Esophagus (tissue), 2 donors: ENCODE results near the gene ZNF582. TPM values are rescaled to one million over a fixed set of nuclear protein-coding genes. Genes with fewer than 3 reads are reported as not detected.
"Not testable (repeated sequence)": the region's sequence is repeated elsewhere in the genome, so short reads cannot be mapped to it uniquely, and the experiment has no call there.

Source experiments
- H3K27ac ChIP-seq, 2 donors: one replicate each; pipeline ENCODE4 v1.5.1; 2013; ENCODE audit warnings: low read depth in 2 of 2, mild to moderate bottlenecking in 2 of 2, inconsistent platforms in 1 of 2, low read length in 1 of 2, moderate library complexity in 1 of 2
- H3K27me3 ChIP-seq, 2 donors: one replicate each; pipeline ENCODE4 v1.6.1; 2013; ENCODE audit warnings: low read length in 2 of 2, control low read depth in 1 of 2, mild to moderate bottlenecking in 1 of 2; ENCODE audit not compliant: insufficient read depth in 2 of 2, control insufficient read depth in 1 of 2
- H3K36me3 ChIP-seq, 2 donors: one replicate each; pipeline ENCODE4 v1.6.1; 2013; ENCODE audit warnings: low read length in 1 of 2; ENCODE audit not compliant: control insufficient read depth in 2 of 2, insufficient read depth in 2 of 2
- H3K4me1 ChIP-seq, 2 donors: one replicate each; pipeline ENCODE4 v1.6.1; 2013; ENCODE audit warnings: low read length in 1 of 2; ENCODE audit not compliant: control insufficient read depth in 2 of 2, insufficient read depth in 2 of 2
- H3K4me3 ChIP-seq, 2 donors: one replicate each; pipeline ENCODE4 v1.5.1; 2013; ENCODE audit warnings: low read length in 2 of 2, mild to moderate bottlenecking in 2 of 2, low read depth in 1 of 2, moderate library complexity in 1 of 2
- H3K9me3 ChIP-seq, 2 donors: one replicate each; pipeline ENCODE4 v1.6.1; 2013; ENCODE audit warnings: mild to moderate bottlenecking in 2 of 2, low read depth in 1 of 2, low read length in 1 of 2, moderate library complexity in 1 of 2; ENCODE audit not compliant: control insufficient read depth in 2 of 2, insufficient read depth in 1 of 2
- whole genome bisulfite sequencing, 2 donors: extraction: QIAGEN DNeasy Blood & Tissue Kit; methylation state at CpG; one replicate each; pipeline ENCODE4 v1.1.7; 2013; 5-methylcytosine and 5-hydroxymethylcytosine counted together
- polyA plus RNA-seq, 2 donors: library from polyadenylated mRNA; stranded (reverse); fragments of 200-250 nt; gene quantifications; one replicate each; pipeline ENCODE4 v1.2.3, GENCODE V29; 2013
- donor health status: healthy with polysubstance abuse.
- donor health status: Bipolar disorder and iron deficiency.

Gene ZNF582
- polyA plus RNA-seq, 2 donors, result 0.86 to 1.1 TPM

DNA sequence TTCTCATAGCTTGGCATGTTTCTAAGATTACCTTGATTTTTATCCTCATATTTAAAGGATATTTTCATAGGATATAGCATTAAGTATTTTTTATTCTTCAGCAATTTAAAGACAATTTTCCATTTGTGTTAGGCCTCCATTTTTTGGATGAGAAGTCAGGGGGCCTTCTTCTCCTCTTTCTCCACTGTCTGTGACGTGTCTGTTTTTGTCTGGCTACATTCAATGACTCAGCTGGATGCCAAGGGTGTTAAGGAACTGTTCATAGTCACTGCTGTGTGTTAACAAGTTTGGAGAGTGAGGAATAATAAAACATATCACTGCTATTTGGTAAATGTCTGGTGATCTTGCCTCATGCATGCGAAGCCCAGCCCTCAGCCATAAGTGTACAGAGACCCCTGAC is 36.4 kb downstream of the ZNF582 start:
- WGBS, 2 donors, result 80 to 88% methylated on average over 2 of the region's 2 CpGs
- H3K4me1 ChIP-seq, result no peaks in the 10 kb centered on the region
- H3K9me3 ChIP-seq, result peaks cover 3% of the 10 kb centered on the region in 2 donors
- no peaks in the 10 kb centered on the region for H3K36me3 ChIP-seq
- no peak overlapping the region for H3K27ac ChIP-seq
- no peak overlapping the region for H3K4me3 ChIP-seq
- H3K27me3 ChIP-seq, result no peaks in the 10 kb centered on the region

DNA sequence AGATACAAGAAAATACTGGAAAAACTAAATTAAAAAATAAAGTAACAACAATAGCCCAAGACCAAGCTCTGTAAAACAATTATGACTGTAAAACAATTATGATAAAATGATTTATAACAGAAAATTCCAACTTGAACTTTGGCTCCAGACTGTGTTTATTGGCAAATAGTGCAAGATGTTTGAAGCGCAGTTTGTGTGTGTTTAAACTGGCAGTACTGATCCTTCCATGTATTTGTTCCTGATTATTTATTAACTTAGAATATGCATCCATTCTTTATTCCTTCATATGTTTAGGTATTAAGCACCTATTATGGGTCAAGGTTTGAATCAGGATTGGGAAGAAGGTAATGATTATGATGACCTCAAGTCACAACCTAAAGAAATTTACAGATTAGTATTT is 37.8 kb downstream of the ZNF582 start:
- Histone ChIP-seq H3K27ac (no peak overlapping the region), H3K4me3 (no peak overlapping the region), H3K4me1 (no peaks in the 10 kb centered on the region), H3K36me3 (no peaks in the 10 kb centered on the region), H3K9me3 (no peaks in the 10 kb centered on the region), H3K27me3 (no peaks in the 10 kb centered on the region)
- WGBS, 2 donors, result 60 to 84% methylated on average over 1 of the region's 1 CpG

DNA sequence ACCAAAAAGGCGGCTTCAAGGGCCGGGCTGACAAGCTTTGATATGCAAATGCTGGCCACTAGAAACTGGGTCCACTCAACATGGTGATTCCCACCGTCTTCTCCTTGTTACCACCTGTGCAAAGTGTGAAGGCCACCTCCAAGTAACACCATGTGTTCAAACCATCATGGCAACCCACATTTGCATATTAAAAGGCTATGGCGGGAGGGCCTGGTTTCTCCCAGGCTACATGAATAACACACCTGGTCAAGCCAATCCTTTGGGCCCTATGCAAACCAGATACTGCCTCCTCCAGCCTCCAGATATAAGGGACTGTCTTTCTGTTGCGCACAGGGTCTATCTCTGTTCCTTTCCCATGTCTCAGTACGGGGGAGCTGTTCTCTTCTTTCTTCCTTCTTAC is 42.1 kb downstream of the ZNF582 start:
- H3K27me3 ChIP-seq, result no peaks in the 10 kb centered on the region
- H3K4me1 ChIP-seq, result no peaks in the 10 kb centered on the region
- no peak overlapping the region for H3K27ac ChIP-seq
- no peak overlapping the region for H3K4me3 ChIP-seq
- no peaks in the 10 kb centered on the region for H3K9me3 ChIP-seq
- no peaks in the 10 kb centered on the region for H3K36me3 ChIP-seq
- 76 to 79% methylated on average over 6 of the region's 6 CpGs for WGBS, 2 donors

DNA sequence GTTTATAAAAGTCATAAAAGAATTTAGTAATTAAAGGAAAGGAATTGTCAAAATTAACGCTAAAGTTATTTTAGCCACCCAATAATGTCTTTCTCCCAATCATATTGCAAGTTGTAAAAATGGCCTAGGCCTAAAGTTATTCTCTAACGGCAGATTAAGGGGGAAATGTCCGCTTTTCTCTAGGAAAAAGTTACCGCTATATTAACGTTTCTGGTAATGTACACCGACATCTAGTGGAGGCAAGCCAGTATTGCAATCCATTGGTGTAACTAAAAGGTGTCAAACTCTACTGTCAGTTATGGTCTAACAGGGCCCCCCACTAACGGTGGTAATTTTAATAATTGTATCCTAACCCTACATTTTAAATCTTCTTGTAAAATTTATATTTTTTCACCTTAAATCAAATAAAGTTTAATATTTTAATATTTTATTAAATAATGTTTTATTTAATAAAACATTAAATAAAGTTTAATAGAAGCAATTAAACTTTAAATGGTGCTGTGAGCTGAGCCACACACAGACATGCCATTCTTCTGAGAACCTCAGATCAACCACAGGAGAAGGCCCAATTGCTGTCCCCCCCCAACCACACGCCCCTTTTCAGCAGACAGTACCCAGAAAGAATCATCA is 42.8 kb downstream of the ZNF582 start:
- no peaks in the 10 kb centered on the region for H3K36me3 ChIP-seq
- WGBS, 2 donors, result 17 to 19% methylated on average over 8 of the region's 8 CpGs

DNA sequence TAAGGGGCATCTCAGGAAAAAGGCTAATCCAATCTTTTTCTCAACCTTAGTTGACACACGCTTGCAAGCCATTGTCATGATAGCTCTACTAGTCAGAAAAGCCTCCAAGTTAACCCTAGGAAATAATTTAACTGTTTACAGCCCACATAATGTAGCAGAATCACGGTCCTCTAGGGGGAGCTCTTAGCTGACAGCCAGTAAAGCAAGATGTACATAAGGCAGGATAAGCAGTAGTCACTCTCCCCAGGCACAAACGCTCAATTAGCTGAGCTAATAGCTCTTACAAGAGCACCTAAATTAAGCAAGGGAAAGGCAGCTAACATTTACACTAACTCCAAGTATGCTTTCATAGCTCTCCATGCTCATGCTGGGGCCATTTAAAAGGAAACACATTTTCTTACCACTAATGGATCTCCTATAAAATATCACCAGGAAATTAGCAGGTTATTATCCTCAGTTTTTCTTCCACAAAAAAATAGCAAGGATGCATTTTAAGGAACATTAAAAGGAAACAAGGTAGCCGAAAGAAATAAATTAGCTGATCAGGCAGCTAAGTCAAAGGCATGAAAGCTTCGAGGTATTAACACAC is 45.0 kb downstream of the ZNF582 start:
- H3K4me1 ChIP-seq, result no peaks in the 10 kb centered on the region
- H3K9me3 ChIP-seq, result no peaks in the 10 kb centered on the region
- H3K36me3 ChIP-seq, result no peaks in the 10 kb centered on the region
- no peak overlapping the region for H3K4me3 ChIP-seq
- H3K27me3 ChIP-seq, result no peaks in the 10 kb centered on the region
- no peak overlapping the region for H3K27ac ChIP-seq
- 61 to 64% methylated on average over 5 of the region's 5 CpGs for WGBS, 2 donors

More for the DNA sequence above, 42.8 kb downstream of the ZNF582 start:
- no peak overlapping the region for H3K27ac ChIP-seq
- H3K4me3 ChIP-seq, result no peak overlapping the region
- H3K9me3 ChIP-seq, result no peaks in the 10 kb centered on the region
- no peaks in the 10 kb centered on the region for H3K4me1 ChIP-seq
- H3K27me3 ChIP-seq, result no peaks in the 10 kb centered on the region

DNA sequence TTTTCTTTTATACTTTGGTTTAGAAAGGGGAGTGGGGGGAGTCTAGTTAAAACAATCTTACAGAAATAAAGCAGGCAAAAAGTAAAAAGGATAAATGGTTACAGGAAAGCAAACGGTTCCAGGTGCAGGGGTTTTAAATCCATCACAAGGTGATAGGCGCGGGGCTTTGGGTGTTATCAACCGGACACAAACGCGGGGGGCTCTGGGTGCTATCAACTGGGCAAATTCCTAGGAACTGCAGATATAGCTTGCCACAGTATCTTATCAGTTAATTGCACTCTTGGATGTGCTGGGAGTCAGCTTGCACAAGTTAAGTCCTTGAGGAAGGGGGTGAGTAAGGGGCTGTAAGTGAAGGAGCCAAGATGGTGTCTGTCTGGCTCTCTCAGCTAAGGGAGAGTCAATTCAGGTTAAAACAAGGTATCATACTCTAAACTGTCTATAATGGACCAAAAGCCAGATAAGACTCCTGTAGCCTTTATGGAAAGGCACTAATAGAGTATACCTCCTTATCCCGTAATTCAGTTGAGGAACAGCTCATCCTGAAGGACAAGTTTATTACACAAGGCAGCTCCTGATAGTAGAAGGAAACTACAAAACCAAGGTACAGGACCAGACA is 46.1 kb downstream of the ZNF582 start:
- no peaks in the 10 kb centered on the region for H3K9me3 ChIP-seq
- H3K27me3 ChIP-seq, result no peaks in the 10 kb centered on the region
- no peaks in the 10 kb centered on the region for H3K36me3 ChIP-seq
- H3K4me1 ChIP-seq, result no peaks in the 10 kb centered on the region
- WGBS, 2 donors, result 66 to 79% methylated on average over 7 of the region's 7 CpGs
- no peak overlapping the region for H3K4me3 ChIP-seq
- H3K27ac ChIP-seq, result no peak overlapping the region

DNA sequence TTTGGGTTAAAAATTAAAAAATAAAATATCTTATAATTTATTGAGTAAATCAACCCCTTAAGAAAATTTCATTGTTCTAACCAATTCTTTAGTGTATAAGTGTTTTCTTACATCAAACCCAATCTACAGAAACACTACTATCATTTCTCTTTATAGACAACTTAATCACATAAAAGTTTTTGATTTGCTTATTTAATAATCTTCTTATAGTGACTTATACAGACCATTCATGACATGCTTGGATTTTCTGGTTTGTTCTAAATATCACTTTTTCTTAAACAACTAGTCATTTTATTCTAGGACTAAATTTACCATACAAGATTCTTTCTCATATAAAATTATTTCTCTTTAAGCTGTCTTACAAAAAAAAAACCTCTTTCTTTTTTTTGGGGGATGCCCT is 51.4 kb downstream of the ZNF582 start:
- Histone ChIP-seq H3K4me3 (no peak overlapping the region), H3K9me3 (peaks cover 0 to 2% of the 10 kb centered on the region in 2 donors), H3K27me3 (no peaks in the 10 kb centered on the region), H3K4me1 (no peaks in the 10 kb centered on the region), H3K36me3 (no peaks in the 10 kb centered on the region), H3K27ac (no peak overlapping the region)

DNA sequence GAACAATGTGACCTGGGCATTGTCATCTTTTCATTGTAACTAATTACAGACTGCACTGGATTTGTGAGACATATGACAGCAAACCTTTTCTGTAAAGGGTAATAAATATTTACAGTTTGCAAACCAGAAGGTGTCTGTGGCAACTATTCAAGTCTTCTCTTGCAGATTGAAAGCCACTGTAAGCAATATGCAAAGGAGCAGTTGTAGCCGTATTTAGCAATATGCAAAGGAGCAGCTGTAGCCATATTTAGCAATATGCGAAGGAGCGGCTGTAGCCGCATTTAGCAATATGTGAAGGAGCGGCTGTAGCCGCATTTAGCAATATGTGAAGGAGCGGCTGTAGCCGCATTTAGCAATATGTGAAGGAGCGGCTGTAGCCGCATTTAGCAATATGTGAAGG is 54.3 kb downstream of the ZNF582 start:
- H3K4me1 ChIP-seq, H3K4me3 ChIP-seq, H3K27me3 ChIP-seq, H3K9me3 ChIP-seq, H3K27ac ChIP-seq, H3K36me3 ChIP-seq: not testable (repeated sequence)
- 90 to 97% methylated on average over 6 to 7 of the region's 10 CpGs for WGBS, 2 donors

DNA sequence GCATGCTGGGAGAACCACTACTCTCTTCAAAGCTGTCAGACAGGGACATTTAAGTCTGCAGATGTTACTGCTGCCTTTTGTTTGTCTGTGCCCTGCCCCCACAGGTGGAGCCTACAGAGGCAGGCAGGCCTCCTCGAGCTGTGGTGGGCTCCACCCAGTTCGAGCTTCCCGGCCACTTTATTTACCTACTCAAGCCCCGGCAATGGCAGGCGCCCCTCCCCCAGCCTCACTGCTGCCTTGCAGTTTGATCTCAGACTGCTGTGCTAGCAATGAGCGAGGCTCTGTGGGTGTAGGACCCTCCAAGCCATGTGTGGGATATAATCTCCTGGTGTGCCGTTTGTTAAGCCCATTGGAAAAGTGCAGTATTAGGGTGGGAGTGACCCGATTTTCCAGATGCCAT is 56.3 kb downstream of the ZNF582 start:
- H3K36me3 ChIP-seq, H3K27ac ChIP-seq, H3K4me3 ChIP-seq, H3K4me1 ChIP-seq, H3K9me3 ChIP-seq, H3K27me3 ChIP-seq: not testable (repeated sequence)
- 81 to 84% methylated on average over 8 of the region's 8 CpGs for WGBS, 2 donors

DNA sequence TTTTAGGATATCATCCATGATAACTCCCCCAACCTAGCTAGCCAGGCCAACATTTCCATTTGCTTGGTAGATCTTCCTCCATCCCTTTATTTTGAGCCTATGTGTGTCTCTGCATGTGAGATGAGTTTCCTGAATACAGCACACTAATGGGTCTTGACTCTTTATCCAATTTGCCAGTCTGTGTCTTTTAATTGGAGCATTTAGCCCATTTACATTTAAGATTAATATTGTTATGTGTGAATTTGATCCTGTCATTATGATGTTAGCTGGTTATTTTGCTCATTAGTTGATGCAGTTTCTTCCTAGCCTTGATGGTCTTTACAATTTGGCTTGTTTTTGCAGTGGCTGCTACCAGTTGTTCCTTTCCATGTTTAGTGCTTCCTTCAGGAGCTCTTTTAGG is 58.0 kb downstream of the ZNF582 start:
- not testable (repeated sequence) for H3K27me3 ChIP-seq, H3K9me3 ChIP-seq, H3K36me3 ChIP-seq, H3K27ac ChIP-seq, H3K4me1 ChIP-seq, H3K4me3 ChIP-seq
